A172 (cell line): Measurements from ENCODE around the gene AIFM3. TPM values are rescaled to one million over a fixed set of nuclear protein-coding genes. Genes with fewer than 3 reads are reported as not detected.

Experiments
- DNase-seq: peaks from one replicate; pipeline ENCODE4 v3.0.0-alpha.2; 2015; ENCODE audit warnings: low spot score
- total RNA-seq: library from RNA; depleted of rRNA; stranded (reverse); fragments of >200 nt; shearing (Covaris generic); gene quantifications from 2 replicates; pipeline ENCODE4 v1.2.3, GENCODE V29; 2014; rRNA removed

Gene AIFM3
- total RNA-seq, 1 experiment from 2014 or later = 1.4 TPM

DNA sequence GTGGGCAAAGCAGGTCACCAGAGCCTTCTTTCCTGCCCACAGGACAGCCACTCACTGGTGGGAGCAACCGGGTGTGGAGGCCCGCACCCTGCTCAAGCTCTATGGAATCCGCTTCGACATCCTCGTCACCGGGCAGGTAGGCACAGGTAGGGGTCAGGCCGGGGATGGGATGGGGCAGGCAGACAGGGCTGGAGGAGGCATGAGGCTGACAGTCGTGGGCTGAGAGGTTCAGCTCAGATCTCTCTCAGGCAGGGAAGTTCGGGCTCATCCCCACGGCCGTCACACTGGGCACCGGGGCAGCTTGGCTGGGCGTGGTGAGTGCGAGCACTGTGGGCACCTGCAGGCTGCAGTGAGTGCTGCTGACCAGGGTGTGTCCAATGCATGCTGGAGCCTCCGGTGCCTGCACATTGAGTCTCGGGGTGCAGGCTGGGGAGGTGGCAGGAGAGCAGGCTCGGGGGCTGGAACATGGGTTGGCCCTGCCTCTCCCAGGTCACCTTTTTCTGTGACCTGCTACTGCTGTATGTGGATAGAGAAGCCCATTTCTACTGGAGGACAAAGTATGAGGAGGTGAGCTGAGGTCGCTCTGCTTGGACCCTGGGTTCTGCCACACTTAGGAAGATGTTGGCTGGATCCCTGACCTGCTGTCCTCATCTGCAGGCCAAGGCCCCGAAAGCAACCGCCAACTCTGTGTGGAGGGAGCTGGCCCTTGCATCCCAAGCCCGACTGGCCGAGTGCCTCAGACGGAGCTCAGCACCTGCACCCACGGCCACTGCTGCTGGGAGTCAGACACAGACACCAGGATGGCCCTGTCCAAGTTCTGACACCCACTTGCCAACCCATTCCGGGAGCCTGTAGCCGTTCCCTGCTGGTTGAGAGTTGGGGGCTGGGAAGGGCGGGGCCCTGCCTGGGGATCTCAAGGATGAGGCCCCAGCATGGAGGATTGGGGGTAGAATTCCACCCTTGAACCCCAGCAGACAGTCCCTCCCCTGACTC is 59.0 kb downstream of the AIFM3 start:
- DNase-seq = no peak

DNA sequence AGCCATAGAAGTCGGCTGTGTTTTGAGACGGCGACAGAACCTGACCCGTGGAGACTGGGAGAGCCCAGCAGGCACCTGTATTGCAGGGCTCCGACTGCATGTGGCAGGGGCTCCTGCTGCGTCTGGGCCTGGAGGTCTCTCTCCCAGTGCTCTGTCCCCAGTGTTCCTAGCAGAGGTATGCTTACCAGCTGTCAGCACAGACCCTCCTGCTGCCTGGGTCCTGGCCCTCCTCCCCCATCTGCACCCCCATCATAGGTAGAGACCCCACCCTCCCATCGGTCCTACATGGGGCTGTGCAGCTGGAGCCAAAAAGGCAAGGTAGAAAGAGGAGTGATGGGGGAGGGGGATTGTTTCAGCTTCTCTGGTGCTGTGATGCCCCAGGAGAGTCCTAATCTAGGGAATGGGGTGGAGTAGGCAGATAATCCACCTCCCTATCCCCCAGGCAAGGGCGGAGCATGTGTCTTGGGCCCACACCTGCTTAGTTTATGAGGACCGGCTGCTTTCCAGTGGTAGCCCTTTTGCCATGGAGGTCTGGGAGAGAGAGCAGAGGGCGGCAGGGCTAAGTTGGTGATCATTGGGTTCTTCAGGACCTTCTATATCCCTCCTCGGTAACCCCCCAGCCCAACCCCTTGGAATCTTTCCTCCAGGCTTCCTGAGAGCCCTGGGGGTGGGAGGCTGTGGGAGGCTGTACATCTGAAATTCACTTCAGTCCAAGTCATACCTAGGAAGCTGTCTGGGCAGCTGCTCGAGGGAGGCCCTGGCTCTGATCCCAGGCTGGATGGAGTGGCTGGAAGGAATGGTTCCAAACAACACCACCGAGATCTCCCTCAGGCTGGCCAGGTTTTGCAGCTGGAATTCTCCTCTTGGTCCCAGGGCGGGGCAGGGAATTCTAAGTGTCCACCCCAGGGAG is 60.0 kb downstream of the AIFM3 start:
- peak; percentile 31 for DNase-seq

DNA sequence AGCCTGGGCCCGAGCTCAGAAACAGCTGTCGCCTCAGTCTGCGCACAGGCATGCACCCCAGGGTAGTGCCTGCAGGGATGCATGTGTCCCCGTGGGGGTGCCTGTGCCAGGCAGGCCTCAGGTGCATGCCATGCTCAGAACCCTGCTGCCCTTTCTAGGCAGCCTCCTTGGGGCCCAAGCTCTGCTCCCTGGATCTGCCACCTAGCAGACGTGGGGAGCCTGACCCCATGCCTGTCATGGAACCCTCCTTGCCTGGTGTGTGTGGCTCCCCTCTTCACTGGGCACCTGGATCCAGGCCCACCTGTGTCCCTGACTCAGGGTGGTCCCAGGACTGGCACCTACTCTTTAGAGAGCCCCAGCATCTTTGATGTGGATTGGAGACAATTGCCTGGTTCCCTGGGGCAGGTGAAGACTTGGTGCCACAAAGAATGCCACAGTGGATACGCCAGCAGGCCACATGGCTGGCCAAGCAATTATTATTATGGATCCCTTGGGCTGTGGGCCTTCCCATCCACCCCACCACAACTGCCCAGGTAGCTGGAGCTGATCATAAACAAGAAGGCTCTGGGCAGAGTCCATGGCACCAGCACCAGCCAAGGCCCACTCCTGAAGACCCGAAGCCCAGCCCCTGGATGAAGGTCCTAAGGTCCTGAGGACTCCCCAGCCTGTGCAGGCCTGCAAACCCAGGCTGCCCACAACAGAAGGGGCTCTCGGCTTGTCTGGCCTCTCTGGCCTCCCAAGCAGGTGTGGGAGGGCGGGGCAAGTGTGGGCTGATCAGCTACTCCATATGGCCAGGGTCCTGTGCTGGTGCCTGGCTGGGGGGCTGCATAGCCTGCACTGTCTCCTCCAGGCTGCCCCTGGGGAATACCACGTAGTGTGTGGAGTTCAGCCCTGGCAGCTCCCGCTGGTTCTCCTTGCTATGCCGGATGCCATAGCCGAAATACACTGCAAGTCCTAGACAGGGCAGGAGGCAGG is 61.5 kb downstream of the AIFM3 start:
- DNase-seq = no peak

DNA sequence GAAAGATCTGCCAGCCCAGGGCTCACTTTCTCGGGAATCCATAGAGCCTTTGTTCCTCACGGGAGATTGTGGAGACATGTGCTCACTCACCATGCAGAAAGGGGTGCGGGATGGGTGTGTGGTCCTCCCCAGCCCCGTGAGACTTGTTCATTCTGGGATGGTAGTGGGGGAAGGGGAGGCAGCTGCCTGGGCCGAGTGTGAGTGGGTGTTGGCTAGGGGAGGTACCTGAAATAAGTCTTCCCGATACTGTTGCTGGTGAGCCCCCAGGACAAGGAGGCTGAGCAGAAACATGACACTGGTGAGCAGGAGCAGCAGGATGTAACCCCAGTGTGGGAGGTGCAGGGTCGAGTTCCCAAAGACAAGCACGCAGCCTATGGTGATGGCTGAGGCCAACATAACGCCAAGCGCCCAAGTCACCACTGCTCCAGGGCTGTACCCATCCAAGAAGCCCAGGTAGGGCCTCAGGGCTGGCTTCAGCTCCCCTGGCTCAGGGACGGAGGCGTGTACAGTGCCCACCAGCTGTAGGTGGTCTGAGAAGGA is 62.5 kb downstream of the AIFM3 start:
- no peak for DNase-seq

DNA sequence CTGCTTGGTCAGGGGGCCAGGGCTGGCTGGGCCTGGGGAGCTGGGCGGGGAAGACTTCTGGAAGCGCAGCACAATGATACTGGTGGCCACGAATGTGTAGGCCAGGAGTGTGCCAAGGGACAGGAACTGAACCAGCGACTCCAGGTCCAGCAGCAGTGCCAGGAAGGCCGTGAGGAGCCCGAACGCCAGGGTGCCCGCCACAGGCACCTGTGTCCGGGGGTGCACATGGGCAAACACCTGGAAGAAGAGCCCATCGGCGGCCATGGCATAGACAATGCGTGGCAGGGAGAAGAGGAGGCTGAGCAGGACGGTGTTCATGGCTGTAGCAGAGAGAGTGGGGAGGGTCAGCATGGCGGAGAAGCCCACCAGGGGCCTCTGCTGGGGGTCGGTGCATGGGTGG is 63.0 kb downstream of the AIFM3 start:
- no peak for DNase-seq

Other genes starting within 250 kb of the AIFM3 start
- not detected in 2 replicates for gene SERPIND1, start 193.1 kb upstream of the AIFM3 start, total RNA-seq
- gene PI4KA, start 108.4 kb upstream of the AIFM3 start, total RNA-seq = 25.7 and 31.8 TPM in 2 replicates
- 10.6 and 15.0 TPM in 2 replicates for gene SNAP29, start 108.2 kb upstream of the AIFM3 start, total RNA-seq
- 29.1 and 33.8 TPM in 2 replicates for gene CRKL, start 49.8 kb upstream of the AIFM3 start, total RNA-seq
- gene LZTR1, start 15.0 kb downstream of the AIFM3 start, total RNA-seq = 18.9 and 21.9 TPM in 2 replicates
- 46.9 and 49.0 TPM in 2 replicates for gene THAP7, start 34.9 kb downstream of the AIFM3 start, total RNA-seq
- gene P2RX6, start 47.9 kb downstream of the AIFM3 start, total RNA-seq = 2.8 and 3.5 TPM in 2 replicates
- gene SLC7A4, start 65.3 kb downstream of the AIFM3 start, total RNA-seq = not detected in 2 replicates
- gene LRRC74B, start 78.7 kb downstream of the AIFM3 start, total RNA-seq = 0.77 TPM in 1 of 2 replicates, not detected in the other